ENCODE measurements around the gene UTP14C.

- no peak for TF ChIP-seq EZH2 (IDR thresholded peaks at IDR 0.05; ENCODE audit: borderline replicate concordance, low read length)
- no peak for TF ChIP-seq CTCF (conservative IDR thresholded peaks at IDR 0.05 in 1 of 2, IDR thresholded peaks at IDR 0.05 in 1 of 2; ENCODE audit: extremely low read depth in 1 of 2, insufficient read depth in 1 of 2, low read depth in 1 of 2, low read length in 2 of 2)
These were observed 24.6 kb upstream of the UTP14C start for GRCh38 chr13:51999921-52000320.
